Neural progenitor cell (in vitro differentiated cells): ENCODE data around the gene BCLAF1. TPM values are rescaled to one million over a fixed set of nuclear protein-coding genes. Genes with fewer than 3 reads are reported as not detected.

Source experiments
- DNase-seq: peaks from one replicate; pipeline ENCODE4 v3.0.0-alpha.2; 2016; ENCODE audit warnings: low spot score
- H2AFZ ChIP-seq: fragments of 200-600 bp; sonication (generic); replicated peaks from 2 replicates; pipeline ENCODE4 v1.6.1; 2016; ENCODE audit warnings: antibody characterized with exemption
- H3F3A ChIP-seq: fragments of 200-600 bp; sonication (generic); 2 replicates; pipeline ENCODE4 v1.6.1; 2016; ENCODE audit warnings: antibody characterized with exemption, low read depth
- H3K27ac ChIP-seq: fragments of 200-600 bp; sonication (generic); 2 replicates; pipeline ENCODE4 v1.5.1; 2016; ENCODE audit warnings: mild to moderate bottlenecking
- H3K27me3 ChIP-seq: fragments of 200-600 bp; sonication (generic); 2 replicates; pipeline ENCODE4 v1.6.1; 2016; ENCODE audit warnings: mild to moderate bottlenecking, moderate library complexity
- H3K36me3 ChIP-seq: fragments of 200-600 bp; sonication (generic); 2 replicates; pipeline ENCODE4 v1.5.1; 2016
- H3K4me1 ChIP-seq: fragments of 200-600 bp; sonication (generic); 2 replicates; pipeline ENCODE4 v1.6.1; 2016; ENCODE audit warnings: mixed run types
- H3K4me2 ChIP-seq: fragments of 200-600 bp; sonication (generic); 2 replicates; pipeline ENCODE4 v1.6.1; 2016
- H3K4me3 ChIP-seq: fragments of 200-600 bp; sonication (generic); 2 replicates; pipeline ENCODE4 v1.5.1; 2016
- H3K79me2 ChIP-seq: fragments of 200-600 bp; sonication (generic); 2 replicates; pipeline ENCODE4 v1.6.1; 2016; ENCODE audit warnings: low read depth
- H3K9ac ChIP-seq: fragments of 200-600 bp; sonication (generic); 2 replicates; pipeline ENCODE4 v1.6.1; 2016
- H3K9me3 ChIP-seq: fragments of 200-600 bp; sonication (generic); 2 replicates; pipeline ENCODE4 v1.5.1; 2016; ENCODE audit warnings: low read depth
- H4K20me1 ChIP-seq: fragments of 200-600 bp; sonication (generic); 2 replicates; pipeline ENCODE4 v1.6.1; 2016; ENCODE audit warnings: low read depth
- H3K27ac Mint-ChIP-seq: 3 replicates; pipeline ENCODE4 v1.8.0; 2021; ENCODE audit warnings: mixed read lengths
- H3K27me3 Mint-ChIP-seq: 2 replicates; pipeline ENCODE4 v1.8.0; 2022; ENCODE audit warnings: low read depth, mild to moderate bottlenecking, inconsistent platforms, moderate library complexity, mixed read lengths; ENCODE audit not compliant: insufficient read depth
- H3K36me3 Mint-ChIP-seq: 3 replicates; pipeline ENCODE4 v1.8.0; 2021; ENCODE audit warnings: mixed read lengths
- H3K4me1 Mint-ChIP-seq: 3 replicates; pipeline ENCODE4 v1.8.0; 2021; ENCODE audit warnings: mixed read lengths
- H3K4me3 Mint-ChIP-seq: 3 replicates; pipeline ENCODE4 v1.8.0; 2021; ENCODE audit warnings: mild to moderate bottlenecking, moderate library complexity, mixed read lengths
- H3K9me3 Mint-ChIP-seq: 3 replicates; pipeline ENCODE4 v1.8.0; 2020; ENCODE audit warnings: mixed read lengths
- EZH2 ChIP-seq: fragments of 200-600 bp; sonication (generic); IDR thresholded peaks from 2 replicates; pipeline ENCODE4 v1.6.1; 2017; ENCODE audit warnings: antibody characterized with exemption, mild to moderate bottlenecking, moderate library complexity
- EZH2phosphoT487 ChIP-seq: fragments of 200-600 bp; sonication (generic); IDR thresholded peaks from 2 replicates; pipeline ENCODE4 v1.6.1; 2017; ENCODE audit warnings: antibody characterized with exemption
- total RNA-seq: library from RNA; depleted of rRNA; stranded (reverse); fragments of >200 nt; gene quantifications from 2 replicates; pipeline ENCODE4 v1.2.3, GENCODE V29; 2015; ENCODE audit warnings: low replicate concordance
- TF ChIP-seq, protein P1 (sequence below): fragments of 200-600 bp; sonication (generic); IDR thresholded peaks from 2 replicates; pipeline ENCODE4 v1.5.1; 2017; ENCODE audit warnings: antibody characterized with exemption, mild to moderate bottlenecking

The BCLAF1 gene
- total RNA-seq, 1 donor from 2014 or later: 190 TPM

DNA sequence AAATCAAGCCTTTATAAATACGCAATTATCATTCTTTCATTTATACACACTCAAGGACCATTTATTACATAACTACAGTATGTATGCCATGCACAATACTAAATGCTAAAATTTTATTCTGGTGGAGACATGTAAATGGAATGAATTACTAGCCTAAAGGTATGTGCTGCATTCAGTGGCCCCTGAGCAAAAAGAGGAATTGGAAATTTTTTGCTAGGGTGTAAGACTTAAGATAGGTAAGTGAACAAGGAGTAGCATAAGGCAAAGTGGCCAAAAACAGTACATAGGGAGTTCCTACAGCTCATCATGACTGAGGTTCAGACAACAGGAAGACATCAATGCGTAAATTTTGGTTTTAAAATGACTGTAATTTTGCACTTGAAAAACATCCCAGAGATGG lies 37.2 kb downstream of the BCLAF1 start:
- no peak overlapping the region for H2AFZ ChIP-seq
- H3K27me3 Mint-ChIP-seq: peaks cover 3% of the 10 kb centered on the region
- no peaks in the 10 kb centered on the region for H3K27me3 ChIP-seq
- TF ChIP-seq EZH2 (no peak), EZH2phosphoT487 (no peak)
- TF ChIP-seq, protein P1, sequence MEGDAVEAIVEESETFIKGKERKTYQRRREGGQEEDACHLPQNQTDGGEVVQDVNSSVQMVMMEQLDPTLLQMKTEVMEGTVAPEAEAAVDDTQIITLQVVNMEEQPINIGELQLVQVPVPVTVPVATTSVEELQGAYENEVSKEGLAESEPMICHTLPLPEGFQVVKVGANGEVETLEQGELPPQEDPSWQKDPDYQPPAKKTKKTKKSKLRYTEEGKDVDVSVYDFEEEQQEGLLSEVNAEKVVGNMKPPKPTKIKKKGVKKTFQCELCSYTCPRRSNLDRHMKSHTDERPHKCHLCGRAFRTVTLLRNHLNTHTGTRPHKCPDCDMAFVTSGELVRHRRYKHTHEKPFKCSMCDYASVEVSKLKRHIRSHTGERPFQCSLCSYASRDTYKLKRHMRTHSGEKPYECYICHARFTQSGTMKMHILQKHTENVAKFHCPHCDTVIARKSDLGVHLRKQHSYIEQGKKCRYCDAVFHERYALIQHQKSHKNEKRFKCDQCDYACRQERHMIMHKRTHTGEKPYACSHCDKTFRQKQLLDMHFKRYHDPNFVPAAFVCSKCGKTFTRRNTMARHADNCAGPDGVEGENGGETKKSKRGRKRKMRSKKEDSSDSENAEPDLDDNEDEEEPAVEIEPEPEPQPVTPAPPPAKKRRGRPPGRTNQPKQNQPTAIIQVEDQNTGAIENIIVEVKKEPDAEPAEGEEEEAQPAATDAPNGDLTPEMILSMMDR: no peak
- H4K20me1 ChIP-seq: no peaks in the 10 kb centered on the region
- no peak overlapping the region for H3K4me3 ChIP-seq
- H3K4me3 Mint-ChIP-seq: no peak overlapping the region
- no peak overlapping the region for H3K9ac ChIP-seq
- H3K9me3 Mint-ChIP-seq: no peaks in the 10 kb centered on the region
- no peak overlapping the region for H3K27ac Mint-ChIP-seq
- H3K4me1 Mint-ChIP-seq: peaks cover 22% of the 10 kb centered on the region
- no peak for DNase-seq
- peaks cover under 1% of the 10 kb centered on the region for H3K36me3 ChIP-seq
- H3K9me3 ChIP-seq: no peaks in the 10 kb centered on the region
- no peak overlapping the region for H3K27ac ChIP-seq
- no peak overlapping the region for H3K4me2 ChIP-seq
- no peaks in the 10 kb centered on the region for H3K36me3 Mint-ChIP-seq
- peaks cover 9% of the 10 kb centered on the region for H3K79me2 ChIP-seq
- peaks cover 8% of the 10 kb centered on the region for H3K4me1 ChIP-seq
- H3F3A ChIP-seq: peaks cover 53% of the 10 kb centered on the region

DNA sequence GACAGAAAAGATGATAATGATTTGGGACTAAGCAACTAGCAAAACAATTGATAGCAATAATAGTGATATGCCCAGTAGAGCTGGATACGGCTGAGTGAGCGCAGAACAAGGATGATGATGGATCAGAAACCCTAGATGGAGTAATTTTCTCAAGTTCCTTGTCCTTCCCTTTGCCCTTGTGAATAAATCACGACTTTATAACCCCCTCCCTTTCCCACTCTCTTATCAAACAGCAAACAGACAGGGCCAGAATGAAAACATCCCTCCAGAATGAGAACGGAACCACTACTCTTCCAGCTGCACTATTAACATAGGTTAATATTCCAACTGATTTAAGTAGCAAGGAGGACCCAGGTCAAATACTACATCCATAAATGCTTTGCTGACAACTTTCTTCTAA lies 38.3 kb downstream of the BCLAF1 start:
- Histone ChIP-seq H3K27me3 (no peaks in the 10 kb centered on the region), H3K9ac (no peak overlapping the region), H3K27ac (no peak overlapping the region), H3K79me2 (peaks cover 9% of the 10 kb centered on the region), H3K4me2 (peak overlapping the region; percentile 96), H3K4me1 (peaks cover 8% of the 10 kb centered on the region), H2AFZ (no peak overlapping the region), H4K20me1 (no peaks in the 10 kb centered on the region), H3F3A (peaks cover 51% of the 10 kb centered on the region), H3K36me3 (no peaks in the 10 kb centered on the region), H3K9me3 (no peaks in the 10 kb centered on the region), H3K4me3 (peak overlapping the region; percentile 90)
- Mint-ChIP-seq H3K9me3 (no peaks in the 10 kb centered on the region), H3K36me3 (no peaks in the 10 kb centered on the region), H3K4me3 (peak overlapping the region; percentile 97), H3K4me1 (peaks cover 22% of the 10 kb centered on the region), H3K27ac (no peak overlapping the region), H3K27me3 (peaks cover 3% of the 10 kb centered on the region)
- no peak for DNase-seq
- TF ChIP-seq, protein P1: no peak
- TF ChIP-seq EZH2phosphoT487 (no peak), EZH2 (no peak)

DNA sequence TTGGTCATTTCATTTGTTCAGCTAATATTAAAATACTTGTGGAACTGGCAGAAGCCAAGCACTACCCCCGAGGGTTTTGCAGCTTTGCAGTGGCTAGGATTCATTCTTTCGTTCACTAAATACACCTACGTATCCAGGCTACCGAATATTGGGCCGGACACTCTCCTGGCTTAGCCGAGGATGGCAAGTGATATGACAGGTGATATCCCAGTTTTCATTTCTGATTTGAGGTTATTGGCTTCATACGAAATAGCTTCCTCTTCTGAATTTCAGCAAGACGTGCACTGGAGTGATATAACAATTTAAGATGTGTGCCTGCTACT lies 39.0 kb downstream of the BCLAF1 start:
- Histone ChIP-seq H3K79me2 (peaks cover 9% of the 10 kb centered on the region), H3K4me3 (peak overlapping the region; percentile 90), H3K9ac (peak overlapping the region; percentile 53), H3K27me3 (no peaks in the 10 kb centered on the region), H3K4me2 (peak overlapping the region; percentile 96), H4K20me1 (no peaks in the 10 kb centered on the region), H3K27ac (no peak overlapping the region), H3K36me3 (no peaks in the 10 kb centered on the region), H3F3A (peaks cover 45% of the 10 kb centered on the region), H3K4me1 (peaks cover 8% of the 10 kb centered on the region), H2AFZ (peak overlapping the region; percentile 96), H3K9me3 (no peaks in the 10 kb centered on the region)
- Mint-ChIP-seq H3K27me3 (no peaks in the 10 kb centered on the region), H3K36me3 (no peaks in the 10 kb centered on the region), H3K4me3 (peak overlapping the region; percentile 97), H3K9me3 (no peaks in the 10 kb centered on the region), H3K27ac (no peak overlapping the region), H3K4me1 (peaks cover 22% of the 10 kb centered on the region)
- TF ChIP-seq EZH2 (peak; percentile 35), EZH2phosphoT487 (no peak)
- DNase-seq: no peak

DNA sequence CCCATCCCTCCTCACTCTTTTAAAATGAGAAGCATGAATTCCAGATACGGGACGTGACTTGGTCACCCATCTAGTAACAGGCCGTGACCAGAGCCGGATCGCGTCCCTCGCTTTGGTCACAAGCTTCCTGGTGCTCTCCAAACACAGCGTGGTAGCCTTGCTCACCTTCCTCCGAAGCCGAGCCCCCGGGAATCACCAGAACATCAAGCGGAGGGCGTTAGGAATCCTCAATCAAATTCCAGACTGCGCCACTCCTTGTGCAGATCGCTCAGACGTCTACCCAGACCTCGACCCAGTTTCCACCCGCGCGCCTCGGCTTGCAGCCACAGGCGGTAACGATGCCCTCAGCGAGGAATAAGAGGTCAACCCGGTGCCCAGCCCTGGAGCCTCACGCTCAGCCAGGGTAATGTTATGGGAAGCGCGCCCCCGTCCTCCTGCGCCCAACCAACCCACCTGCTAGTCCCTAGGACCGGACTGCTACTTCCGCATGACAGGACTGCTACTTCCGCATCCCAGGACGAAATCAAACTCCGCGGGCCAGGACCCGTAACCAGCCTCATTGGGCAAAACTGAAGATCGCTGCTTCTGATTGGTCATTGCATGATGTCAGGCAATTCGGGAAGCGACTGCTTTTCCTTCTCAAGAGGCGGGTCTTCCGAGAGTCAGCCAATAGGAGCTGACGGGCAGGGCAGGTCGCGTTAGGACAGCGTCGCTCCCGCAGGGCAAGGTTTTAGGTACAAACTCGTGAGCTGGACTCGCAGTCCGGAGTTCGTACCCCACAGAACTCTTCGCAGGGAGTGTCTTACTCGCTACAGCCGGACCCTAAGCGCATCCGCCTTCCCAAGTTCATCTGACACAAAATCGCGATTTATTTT lies 39.6 kb downstream of the BCLAF1 start, which contains the start of gene MTFR2:
MTFR2 (minus strand) TSS at position 501 of the 875 bp plus-strand sequence. CDS start 1,212 bp downstream, outside the sequence.
- Histone ChIP-seq H3K27me3 (no peaks in the 10 kb centered on the region), H3K4me1 (peaks cover 8% of the 10 kb centered on the region), H3K79me2 (peaks cover 9% of the 10 kb centered on the region), H3F3A (peaks cover 39% of the 10 kb centered on the region), H4K20me1 (no peaks in the 10 kb centered on the region), H3K9me3 (no peaks in the 10 kb centered on the region), H3K27ac (no peak within 1 kb of the TSS), H3K36me3 (no peaks in the 10 kb centered on the region), H3K9ac (peak within 1 kb of the TSS; percentile 53), H3K4me3 (peak within 1 kb of the TSS; percentile 90), H2AFZ (peak within 1 kb of the TSS; percentile 96), H3K4me2 (peak within 1 kb of the TSS; percentile 96)
- Mint-ChIP-seq H3K27me3 (no peaks in the 10 kb centered on the region), H3K9me3 (no peaks in the 10 kb centered on the region), H3K4me1 (peaks cover 22% of the 10 kb centered on the region), H3K36me3 (no peaks in the 10 kb centered on the region), H3K4me3 (peak within 1 kb of the TSS; percentile 97), H3K27ac (no peak within 1 kb of the TSS)
- no peak for TF ChIP-seq EZH2
- TF ChIP-seq EZH2phosphoT487: no peak
- TF ChIP-seq, protein P1: peak; percentile 11
- peak; percentile 98 for DNase-seq
